MM.1S (cell line): ENCODE measurements around the gene MRPL48.
"Not testable (repeated sequence)": the region's sequence is repeated elsewhere in the genome, so short reads cannot be mapped to it uniquely, and the experiment has no call there.

Source experiments
- DNase-seq: peaks from one replicate; pipeline ENCODE4 v3.0.0-alpha.2; 2015
- H2AFZ ChIP-seq: fragments of 300-600 bp; sonication (generic); 2 replicates; pipeline ENCODE4 v1.6.0; 2016; ENCODE audit warnings: antibody characterized with exemption, low read length
- H3F3A ChIP-seq: fragments of 300-600 bp; sonication (generic); 2 replicates; pipeline ENCODE4 v1.6.1; 2016; ENCODE audit warnings: mild to moderate bottlenecking, antibody characterized with exemption, low read length, moderate library complexity, mixed read lengths; ENCODE audit not compliant: insufficient read depth
- H3K27ac ChIP-seq: fragments of 300-600 bp; sonication (generic); 2 replicates; pipeline ENCODE4 v1.5.1; 2016; ENCODE audit warnings: mild to moderate bottlenecking, low read length
- H3K27me3 ChIP-seq: fragments of 300-600 bp; sonication (generic); replicated peaks from 2 replicates; pipeline ENCODE4 v1.6.0; 2016; ENCODE audit warnings: low read length; ENCODE audit not compliant: insufficient read depth
- H3K36me3 ChIP-seq: fragments of 300-600 bp; sonication (generic); replicated peaks from 2 replicates; pipeline ENCODE4 v1.6.1; 2016; ENCODE audit warnings: mild to moderate bottlenecking, low read length, mixed read lengths; ENCODE audit not compliant: insufficient read depth
- H3K4me1 ChIP-seq: fragments of 300-600 bp; sonication (generic); 2 replicates; pipeline ENCODE4 v1.6.1; 2016; ENCODE audit warnings: low read length, mixed read lengths
- H3K4me2 ChIP-seq: fragments of 300-600 bp; sonication (generic); 2 replicates; pipeline ENCODE4 v1.6.0; 2016; ENCODE audit warnings: low read depth, low read length
- H3K4me3 ChIP-seq: fragments of 300-600 bp; sonication (generic); 2 replicates; pipeline ENCODE4 v1.5.1; 2016; ENCODE audit warnings: low read length, mixed read lengths
- H3K79me2 ChIP-seq: fragments of 300-600 bp; sonication (generic); 2 replicates; pipeline ENCODE4 v1.6.1; 2016; ENCODE audit warnings: mixed run types, low read length, mixed read lengths
- H3K9ac ChIP-seq: fragments of 300-600 bp; sonication (generic); 2 replicates; pipeline ENCODE4 v1.6.1; 2016; ENCODE audit warnings: low read length, mixed read lengths
- H3K9me2 ChIP-seq: fragments of 300-600 bp; sonication (generic); replicated peaks from 2 replicates; pipeline ENCODE4 v1.6.1; 2016; ENCODE audit warnings: mild to moderate bottlenecking, low read length, mixed read lengths; ENCODE audit not compliant: insufficient read depth
- H3K9me3 ChIP-seq: fragments of 300-600 bp; sonication (generic); replicated peaks from 2 replicates; pipeline ENCODE4 v1.6.1; 2016; ENCODE audit warnings: mild to moderate bottlenecking, low read length, mixed read lengths; ENCODE audit not compliant: insufficient read depth
- H4K20me1 ChIP-seq: fragments of 300-600 bp; sonication (generic); 2 replicates; pipeline ENCODE4 v1.6.1; 2016; ENCODE audit warnings: mild to moderate bottlenecking, low read length, moderate library complexity, mixed read lengths; ENCODE audit not compliant: insufficient read depth
- CTCF ChIP-seq: fragments of 300-600 bp; sonication (generic); IDR thresholded peaks from 2 replicates; pipeline ENCODE4 v1.5.1; 2016; ENCODE audit warnings: antibody characterized with exemption, low read length, mixed read lengths
- EZH2 ChIP-seq: fragments of 300-600 bp; sonication (generic); optimal IDR thresholded peaks from 2 replicates; pipeline ENCODE3; 2017; ENCODE audit warnings: low read depth, mild to moderate bottlenecking, antibody characterized with exemption, low read length, mixed read lengths
- EZH2phosphoT487 ChIP-seq: fragments of 300-600 bp; sonication (generic); IDR thresholded peaks from 2 replicates; pipeline ENCODE4 v1.6.1; 2018; ENCODE audit warnings: antibody characterized with exemption, low read length

The MRPL48 gene

DNA sequence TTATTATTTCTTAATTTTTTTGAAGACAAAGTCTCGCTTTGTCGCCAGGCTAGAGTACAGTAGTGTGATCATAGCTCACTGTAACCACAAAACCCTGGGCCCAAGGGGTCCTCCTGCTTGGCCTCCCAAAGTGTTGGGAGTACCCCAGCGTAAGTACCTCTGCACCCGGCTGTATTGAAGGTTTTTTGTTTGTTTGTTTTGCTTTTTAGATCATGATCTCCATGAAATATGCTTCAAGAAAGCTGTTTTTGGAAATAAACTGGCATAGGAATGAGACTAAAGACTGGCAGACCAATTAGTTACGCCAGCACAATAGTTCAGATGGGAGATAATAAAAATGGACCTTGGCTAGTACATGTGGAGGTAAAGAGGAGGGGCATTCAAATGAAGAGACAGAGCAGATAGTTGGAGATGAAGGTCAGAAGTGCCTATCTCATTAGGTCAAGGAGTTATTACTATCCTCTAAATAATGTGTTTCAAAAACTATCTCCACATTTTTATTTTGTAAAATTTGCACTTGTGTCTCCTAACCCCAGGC lies 4.1 kb upstream of the MRPL48 start:
- H3K9me2 ChIP-seq: no peaks in the 10 kb centered on the region
- DNase-seq: no peak

DNA sequence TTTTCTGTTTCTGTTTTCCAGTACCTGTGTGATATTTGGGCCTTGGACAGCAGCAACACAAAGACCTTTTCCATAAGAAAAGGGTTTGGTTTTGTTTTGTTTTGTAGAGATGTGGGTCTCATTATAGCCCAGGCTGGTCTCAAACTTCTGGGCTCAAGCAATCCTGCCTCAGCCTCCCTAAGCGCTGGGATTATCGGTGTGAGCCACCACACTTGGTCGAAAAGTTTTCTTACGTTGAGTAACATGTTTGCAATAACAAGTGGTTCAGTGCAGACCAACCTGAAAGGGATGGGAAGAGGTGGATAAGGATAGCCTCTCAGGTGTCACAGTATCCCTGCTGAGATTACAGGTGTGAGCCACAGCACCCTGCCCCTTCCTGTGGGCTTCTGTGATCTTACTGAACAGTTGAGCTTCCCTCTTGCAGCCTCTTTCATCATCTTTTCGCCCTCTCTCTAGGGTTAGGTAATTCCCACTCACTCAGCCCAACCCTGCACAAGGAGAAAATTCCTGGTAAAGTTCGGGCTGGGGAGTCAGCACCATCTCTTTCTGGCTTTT lies 3.5 kb upstream of the MRPL48 start:
- H3K4me1 ChIP-seq: peaks cover 9% of the 10 kb centered on the region
- H3K9me3 ChIP-seq: no peaks in the 10 kb centered on the region
- no peak overlapping the region for H3K4me2 ChIP-seq
- no peak overlapping the region for H2AFZ ChIP-seq
- H3K9me2 ChIP-seq: no peaks in the 10 kb centered on the region
- H3K36me3 ChIP-seq: no peaks in the 10 kb centered on the region
- TF ChIP-seq EZH2 (no peak), EZH2phosphoT487 (no peak), CTCF (no peak)
- H3K4me3 ChIP-seq: no peak overlapping the region
- no peak overlapping the region for H3K9ac ChIP-seq
- peaks cover 20% of the 10 kb centered on the region for H3F3A ChIP-seq
- H3K79me2 ChIP-seq: peaks cover 13% of the 10 kb centered on the region
- no peak overlapping the region for H3K27ac ChIP-seq
- no peaks in the 10 kb centered on the region for H4K20me1 ChIP-seq
- no peaks in the 10 kb centered on the region for H3K27me3 ChIP-seq
- DNase-seq: no peak

More for the DNA sequence above, 4.1 kb upstream of the MRPL48 start:
- TF ChIP-seq EZH2: no peak
- no peak for TF ChIP-seq CTCF
- no peak for TF ChIP-seq EZH2phosphoT487
- Histone ChIP-seq H3K79me2 (peaks cover 6% of the 10 kb centered on the region), H3K9me3 (no peaks in the 10 kb centered on the region), H3K4me3 (no peak overlapping the region), H2AFZ (no peak overlapping the region), H3K36me3 (no peaks in the 10 kb centered on the region), H3K27ac (no peak overlapping the region), H3K9ac (no peak overlapping the region), H3K4me2 (no peak overlapping the region), H4K20me1 (no peaks in the 10 kb centered on the region), H3K27me3 (no peaks in the 10 kb centered on the region), H3K4me1 (peaks cover 11% of the 10 kb centered on the region), H3F3A (peaks cover 20% of the 10 kb centered on the region)

GRCh38 chr11:73784734-73785133 lies 2.9 kb upstream of the MRPL48 start:
- no peaks in the 10 kb centered on the region for H4K20me1 ChIP-seq
- no peak overlapping the region for H2AFZ ChIP-seq
- TF ChIP-seq EZH2phosphoT487 (no peak), CTCF (no peak), EZH2 (no peak)
- H3K27ac ChIP-seq: no peak overlapping the region
- H3K36me3 ChIP-seq: no peaks in the 10 kb centered on the region
- no peak overlapping the region for H3K4me2 ChIP-seq
- H3K4me1 ChIP-seq: peaks cover 11% of the 10 kb centered on the region
- H3K79me2 ChIP-seq: peaks cover 18% of the 10 kb centered on the region
- no peaks in the 10 kb centered on the region for H3K9me3 ChIP-seq
- no peak overlapping the region for H3K9ac ChIP-seq
- no peaks in the 10 kb centered on the region for H3K9me2 ChIP-seq
- H3F3A ChIP-seq: peaks cover 17% of the 10 kb centered on the region
- no peak overlapping the region for H3K4me3 ChIP-seq
- no peaks in the 10 kb centered on the region for H3K27me3 ChIP-seq
- DNase-seq: no peak

DNA sequence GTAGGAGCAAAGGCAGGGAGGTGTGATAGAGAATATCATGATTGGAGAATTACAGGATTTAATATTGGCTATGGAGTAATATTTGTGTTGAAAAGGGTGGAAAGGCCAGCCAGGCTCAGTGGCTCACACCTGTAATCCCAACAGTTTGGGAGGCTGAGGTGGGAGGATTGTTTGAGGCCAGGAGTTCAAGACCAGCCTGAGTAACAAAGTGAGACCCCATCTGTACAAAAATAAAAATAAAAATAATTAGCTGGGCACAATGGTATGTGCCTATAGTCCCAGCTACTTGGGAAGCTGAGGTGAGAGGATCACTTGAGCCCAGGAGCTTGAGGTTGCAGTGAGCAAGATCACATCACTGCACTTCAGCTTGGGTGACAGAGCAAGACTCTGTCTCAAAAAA lies 2.2 kb upstream of the MRPL48 start:
- not testable (repeated sequence) for H3K9me2 ChIP-seq, H3K36me3 ChIP-seq, H3K27ac ChIP-seq, H3K9me3 ChIP-seq, H3K4me2 ChIP-seq, DNase-seq, H3K4me3 ChIP-seq, H4K20me1 ChIP-seq, H2AFZ ChIP-seq, H3K9ac ChIP-seq, H3K27me3 ChIP-seq
- Histone ChIP-seq H3F3A (peaks cover 12% of the 10 kb centered on the region; the same call in 1 of the 2 replicates), H3K79me2 (peaks cover 21% of the 10 kb centered on the region), H3K4me1 (peaks cover 11% of the 10 kb centered on the region)
